ENCODE measurements around the gene EHD4. TPM values are rescaled to one million over a fixed set of nuclear protein-coding genes. Genes with fewer than 3 reads are reported as not detected.

EHD4 gene
- total and polyA plus RNA-seq, 12 donors: 23.4 to 62.7 (median 43.2) TPM

GRCh38 chr15:41923401-41923997, 48.9 kb downstream of the EHD4 start:
- TF ChIP-seq, protein P1, sequence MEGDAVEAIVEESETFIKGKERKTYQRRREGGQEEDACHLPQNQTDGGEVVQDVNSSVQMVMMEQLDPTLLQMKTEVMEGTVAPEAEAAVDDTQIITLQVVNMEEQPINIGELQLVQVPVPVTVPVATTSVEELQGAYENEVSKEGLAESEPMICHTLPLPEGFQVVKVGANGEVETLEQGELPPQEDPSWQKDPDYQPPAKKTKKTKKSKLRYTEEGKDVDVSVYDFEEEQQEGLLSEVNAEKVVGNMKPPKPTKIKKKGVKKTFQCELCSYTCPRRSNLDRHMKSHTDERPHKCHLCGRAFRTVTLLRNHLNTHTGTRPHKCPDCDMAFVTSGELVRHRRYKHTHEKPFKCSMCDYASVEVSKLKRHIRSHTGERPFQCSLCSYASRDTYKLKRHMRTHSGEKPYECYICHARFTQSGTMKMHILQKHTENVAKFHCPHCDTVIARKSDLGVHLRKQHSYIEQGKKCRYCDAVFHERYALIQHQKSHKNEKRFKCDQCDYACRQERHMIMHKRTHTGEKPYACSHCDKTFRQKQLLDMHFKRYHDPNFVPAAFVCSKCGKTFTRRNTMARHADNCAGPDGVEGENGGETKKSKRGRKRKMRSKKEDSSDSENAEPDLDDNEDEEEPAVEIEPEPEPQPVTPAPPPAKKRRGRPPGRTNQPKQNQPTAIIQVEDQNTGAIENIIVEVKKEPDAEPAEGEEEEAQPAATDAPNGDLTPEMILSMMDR (IDR thresholded peaks at IDR 0.05): no peak
- Histone ChIP-seq H3K27ac (peak overlapping the region in 7 of 10 donors; percentile 13 to 85 (median 40)), H3K27me3 (no peaks in the 10 kb centered on the region), H3K4me3 (no peak overlapping the region), H3K9me3 (no peaks in the 10 kb centered on the region), H3K4me1 (peaks cover 27 to 100% (median 96%) of the 10 kb centered on the region in 9 donors), H3K36me3 (peaks cover 0 to 46% (median 6%) of the 10 kb centered on the region in 9 donors)
- ATAC-seq (no peak), DNase-seq (no peak)
- intact Hi-C loops (cut with DNase I): loop anchor here in 2 of 10 donors (5.0 to 10.0 kb wide), 2 partner anchors 34 to 131 kb away; no protein-coding TSS in a partner anchor
- 94 to 95% methylated on average over 3 of the region's 3 CpGs for WGBS, 2 donors

DNA sequence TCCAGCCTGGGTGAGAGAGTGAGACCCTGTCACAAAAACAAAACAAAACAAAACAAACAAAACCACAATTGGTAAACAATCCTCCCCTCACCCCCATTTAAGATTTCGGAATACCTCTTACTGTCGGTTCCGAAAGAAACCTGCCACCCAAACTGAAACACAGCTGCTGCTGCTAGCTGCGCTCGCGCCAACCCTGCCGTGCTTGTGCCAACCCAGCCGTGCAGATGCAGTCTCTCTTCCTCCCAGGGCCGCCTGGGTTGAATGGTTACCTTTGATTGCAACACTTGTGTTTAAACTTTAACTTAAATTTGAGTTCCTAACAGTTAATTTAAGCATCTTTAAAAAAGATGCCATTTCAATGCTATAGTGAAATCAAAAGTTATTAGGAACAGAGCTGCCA, 50.0 kb downstream of the EHD4 start:
- ATAC-seq (no peak), DNase-seq (no peak)
- Histone ChIP-seq H3K9me3 (no peaks in the 10 kb centered on the region), H3K4me3 (no peak overlapping the region), H3K36me3 (peaks cover 0 to 58% (median 9%) of the 10 kb centered on the region in 9 donors), H3K4me1 (peaks cover 33 to 100% (median 96%) of the 10 kb centered on the region in 9 donors), H3K27me3 (no peaks in the 10 kb centered on the region), H3K27ac (peak overlapping the region in 8 of 10 donors; percentile 61 to 87 (median 78))
- WGBS, 2 donors: 79 to 82% methylated on average over 9 of the region's 9 CpGs
- TF ChIP-seq, protein P1 (IDR thresholded peaks at IDR 0.05): no peak
- intact Hi-C loops (cut with DNase I): loop anchor here in 2 of 10 donors (5.0 to 10.0 kb wide), 2 partner anchors 35 to 132 kb away; no protein-coding TSS in a partner anchor

DNA sequence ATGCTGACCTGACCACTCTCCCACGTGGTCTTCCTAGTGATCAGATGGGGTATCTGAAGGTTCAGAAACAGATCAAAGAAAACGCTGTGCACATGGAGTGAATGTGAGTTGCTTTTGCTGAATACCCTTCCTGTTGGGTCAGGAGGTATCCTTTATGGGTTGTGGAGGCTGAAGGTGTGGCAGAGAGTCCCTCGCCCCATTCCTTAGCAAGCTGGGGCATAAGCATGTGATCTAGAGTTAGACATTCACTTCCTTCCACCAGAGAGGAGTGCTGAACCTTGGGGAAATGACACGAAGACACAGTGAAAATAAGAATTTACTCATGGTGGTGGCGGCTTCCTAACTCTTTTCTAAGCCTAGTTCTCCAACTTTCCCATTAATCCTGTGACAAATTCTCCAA, 50.7 kb downstream of the EHD4 start:
- Histone ChIP-seq H3K4me1 (peaks cover 37 to 100% (median 96%) of the 10 kb centered on the region in 9 donors), H3K36me3 (peaks cover 0 to 62% (median 9%) of the 10 kb centered on the region in 9 donors), H3K27ac (peak overlapping the region; percentile 44 to 87 (median 76))

DNA sequence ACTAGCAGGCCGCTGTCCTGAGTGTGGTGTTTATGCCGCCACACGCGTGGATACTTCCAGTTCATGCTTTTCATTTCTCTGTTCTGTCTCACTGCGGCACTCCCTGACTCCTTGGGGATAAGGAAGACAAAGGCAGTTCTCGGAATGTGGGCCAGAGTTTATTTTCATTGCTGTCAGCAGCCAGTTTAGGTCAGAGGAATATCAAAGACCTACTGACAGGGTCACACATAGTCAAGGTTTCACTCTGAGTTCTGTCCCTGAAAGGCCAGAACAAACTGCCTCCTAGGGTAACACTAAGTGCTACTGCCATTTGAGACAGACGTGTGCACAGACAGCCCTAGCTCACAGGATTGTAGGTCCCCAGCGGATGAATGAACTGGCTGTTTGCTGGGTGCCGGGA, 51.2 kb downstream of the EHD4 start:
- Histone ChIP-seq H3K9me3 (no peaks in the 10 kb centered on the region), H3K27ac (peak overlapping the region; percentile 44 to 87 (median 76)), H3K4me3 (peak overlapping the region in 2 of 10 donors; percentile 2 to 12), H3K27me3 (no peaks in the 10 kb centered on the region), H3K36me3 (peaks cover 0 to 67% (median 9%) of the 10 kb centered on the region in 9 donors), H3K4me1 (peaks cover 36 to 100% (median 96%) of the 10 kb centered on the region in 9 donors)
- ATAC-seq: peak in 7 of 8 donors; percentile 19 to 75 (median 31)
- intact Hi-C loops (cut with DNase I): loop anchor here in 3 of 10 donors (2.0 to 10.0 kb wide), 3 partner anchors 36 to 134 kb away; no protein-coding TSS in a partner anchor
- 19 to 28% methylated on average over 9 of the region's 9 CpGs for WGBS, 2 donors
- TF ChIP-seq, protein P1 (IDR thresholded peaks at IDR 0.05): no peak
- DNase-seq: no peak

More for the DNA sequence above, 50.7 kb downstream of the EHD4 start:
- 69 to 70% methylated on average over 5 of the region's 5 CpGs for WGBS, 2 donors
- TF ChIP-seq, protein P1 (IDR thresholded peaks at IDR 0.05): no peak
- Histone ChIP-seq H3K4me3 (peak overlapping the region in 2 of 10 donors; percentile 2 to 12), H3K27me3 (no peaks in the 10 kb centered on the region), H3K9me3 (no peaks in the 10 kb centered on the region)
- DNase-seq (no peak), ATAC-seq (no peak)
- intact Hi-C loops (cut with DNase I): loop anchor here in 3 of 10 donors (2.0 to 10.0 kb wide), 3 partner anchors 36 to 133 kb away; no protein-coding TSS in a partner anchor
